NCI-H748 treated with DMSO at 0.1 percent for 48 hours (cell line): ENCODE results near the gene CENPO.
A peak's percentile ranks its signal among the peaks of the same experiment; 100 is the strongest.

Experiments
- DNase-seq: peaks from one replicate; lab custom pipeline; 2025; lab: John Stamatoyannopoulos, UW

Gene CENPO, protein sequence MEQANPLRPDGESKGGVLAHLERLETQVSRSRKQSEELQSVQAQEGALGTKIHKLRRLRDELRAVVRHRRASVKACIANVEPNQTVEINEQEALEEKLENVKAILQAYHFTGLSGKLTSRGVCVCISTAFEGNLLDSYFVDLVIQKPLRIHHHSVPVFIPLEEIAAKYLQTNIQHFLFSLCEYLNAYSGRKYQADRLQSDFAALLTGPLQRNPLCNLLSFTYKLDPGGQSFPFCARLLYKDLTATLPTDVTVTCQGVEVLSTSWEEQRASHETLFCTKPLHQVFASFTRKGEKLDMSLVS

DNA sequence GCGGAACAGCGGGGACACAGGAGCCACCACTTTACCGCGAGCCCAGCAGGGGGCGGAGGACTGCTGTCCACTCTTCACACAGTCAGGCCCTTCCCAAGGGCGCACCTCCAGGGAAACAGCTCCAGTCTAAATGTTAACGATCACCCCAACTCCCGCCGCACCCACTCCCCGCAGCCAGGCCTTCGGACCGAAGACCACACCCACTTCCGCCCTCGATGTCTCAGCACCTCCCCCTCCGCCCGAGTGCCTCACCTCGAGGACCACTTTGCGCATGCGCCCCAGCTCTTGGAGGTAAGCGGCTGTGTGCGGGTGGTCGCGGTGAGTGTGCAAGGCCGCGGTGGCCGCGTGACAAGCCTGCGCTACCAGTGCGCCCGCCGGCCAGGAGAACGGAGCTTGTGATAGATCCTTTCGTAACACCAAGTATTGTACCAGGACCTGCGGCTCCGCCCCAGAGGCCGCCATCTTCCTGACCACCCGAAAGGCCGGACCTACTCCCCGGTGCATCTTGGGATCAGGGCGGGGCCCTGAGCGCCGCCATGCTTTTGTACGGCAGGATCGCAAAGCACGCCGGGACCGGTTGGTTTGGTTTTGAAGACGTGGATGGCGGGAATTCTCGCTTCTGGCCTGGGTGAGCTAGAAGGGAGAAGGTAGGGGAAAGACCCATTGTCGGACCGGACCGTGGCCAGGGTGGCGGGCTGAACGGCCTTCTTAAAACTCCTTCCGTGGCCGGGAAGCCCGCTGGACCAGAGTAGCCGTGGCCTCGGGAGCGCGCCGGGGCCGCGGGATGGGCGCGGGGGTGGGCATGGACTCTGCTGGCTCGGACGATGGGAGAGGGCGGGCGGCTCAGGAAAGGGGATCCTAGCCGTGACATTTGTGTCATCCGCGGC is at the start of gene CENPO, which contains the start of gene PTRHD1:
TSS of gene CENPO (plus strand) at position 552 of the 887 bp plus-strand sequence. CDS start 495 bp downstream, outside the sequence.
TSS of gene PTRHD1 (minus strand) at position 518 of the 887 bp plus-strand sequence. CDS start at position 504, 14 bp downstream.
- DNase-seq: peak; percentile 96

DNA sequence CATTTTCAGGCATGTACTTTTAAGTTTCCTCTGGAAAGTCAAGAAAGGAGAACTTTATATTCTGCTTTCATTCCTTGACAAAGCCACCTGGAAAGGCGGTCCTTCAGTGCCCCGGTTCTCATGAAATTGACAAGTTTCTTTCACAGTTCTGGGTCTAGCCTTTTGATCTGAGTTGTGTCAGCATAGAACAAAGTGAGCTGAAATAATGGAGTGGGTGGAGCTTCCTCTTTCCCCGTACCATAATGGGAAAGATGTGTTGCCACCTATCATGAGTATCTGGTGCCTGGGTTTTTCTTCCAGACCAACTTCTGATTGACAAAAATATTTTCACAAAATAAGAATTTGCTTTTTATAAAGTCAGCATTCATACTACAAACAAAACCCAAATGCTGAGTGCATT is 49.3 kb upstream of the CENPO start:
- no peak for DNase-seq

DNA sequence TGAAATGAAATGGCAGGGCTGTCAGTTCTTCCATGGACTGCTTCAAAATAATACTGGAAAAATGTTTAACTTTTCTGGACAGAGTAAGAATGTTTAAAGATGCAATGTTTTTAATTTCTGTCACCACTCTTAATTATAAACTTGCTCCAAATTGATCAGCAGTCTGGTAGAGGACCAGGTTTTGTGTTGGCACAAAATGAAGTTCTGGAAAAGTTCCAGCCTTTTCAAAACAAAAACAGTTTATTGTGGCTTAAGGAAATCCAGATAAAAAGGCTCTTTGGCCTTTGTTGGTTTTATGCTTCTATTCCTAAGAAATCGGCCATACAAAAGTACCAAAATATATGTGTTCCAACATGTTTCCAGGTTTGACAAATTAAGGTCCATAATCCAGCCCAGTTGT is 48.9 kb upstream of the CENPO start:
- no peak for DNase-seq

DNA sequence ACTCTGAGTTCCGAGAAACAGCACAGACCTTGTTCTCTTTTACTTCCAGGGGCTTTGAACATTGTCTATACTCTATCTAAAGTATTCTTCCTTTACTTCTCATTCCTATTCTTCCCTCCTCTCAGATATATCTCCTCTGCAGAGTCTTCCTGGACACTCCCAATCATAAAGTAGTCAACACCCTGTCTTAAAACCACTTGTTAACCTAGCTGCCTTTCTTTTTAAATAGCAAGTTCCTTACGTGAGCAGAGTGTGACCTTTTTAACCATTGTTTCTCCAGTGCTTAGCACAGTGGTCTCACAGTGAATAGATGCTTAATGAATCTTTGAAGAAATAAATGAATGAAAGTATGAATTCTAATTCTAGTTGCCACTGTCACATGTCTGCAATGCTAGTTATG is 47.4 kb upstream of the CENPO start:
- DNase-seq: no peak

DNA sequence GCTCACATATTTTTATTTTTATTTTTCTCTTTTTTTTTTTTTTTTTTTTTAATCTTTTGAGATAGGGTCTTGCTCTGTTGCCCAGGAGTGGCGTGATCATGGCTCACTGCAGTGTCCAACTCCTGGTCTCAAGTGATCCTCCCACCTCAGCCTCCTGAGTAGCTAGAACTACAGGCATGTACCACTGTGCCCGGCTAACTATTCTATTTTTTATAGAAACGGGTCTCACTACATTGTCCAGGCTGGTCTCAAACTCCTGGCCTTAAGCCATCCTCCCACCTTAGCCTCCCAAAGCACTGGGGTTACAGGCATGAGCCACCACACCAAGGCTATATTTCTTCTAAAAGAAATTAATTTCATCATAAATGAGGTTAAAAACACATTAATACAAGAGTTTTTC is 45.9 kb upstream of the CENPO start:
- DNase-seq: no peak

DNA sequence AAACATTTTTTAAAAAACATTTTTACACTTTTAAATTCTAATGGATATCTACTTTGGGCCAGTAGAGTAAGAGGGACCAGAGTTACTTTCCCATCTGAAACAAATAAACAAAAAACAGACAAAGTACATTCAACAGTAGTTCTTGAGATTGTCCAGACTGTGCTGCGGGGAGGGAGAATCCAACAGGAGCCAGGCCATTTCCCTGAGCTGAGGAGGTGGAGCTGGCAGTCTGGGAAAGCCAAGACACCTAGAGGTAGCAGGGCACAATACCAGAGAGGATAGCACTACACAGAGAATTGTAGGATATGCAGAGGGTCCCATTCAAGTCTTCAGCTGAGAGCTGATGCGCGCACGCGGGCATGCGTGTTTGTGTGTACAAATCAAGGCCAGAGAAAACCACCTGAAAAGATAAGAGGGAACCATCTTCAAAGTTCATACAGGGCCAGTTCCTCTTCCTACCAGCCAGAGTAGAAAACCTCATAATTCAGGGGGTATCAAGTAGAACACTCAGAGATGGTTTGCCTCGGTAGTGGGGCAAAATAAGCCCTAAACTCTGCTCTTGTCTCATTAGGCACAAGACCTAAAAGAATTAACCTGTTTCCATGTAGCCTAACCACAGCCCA is 44.0 kb upstream of the CENPO start:
- DNase-seq: no peak

DNA sequence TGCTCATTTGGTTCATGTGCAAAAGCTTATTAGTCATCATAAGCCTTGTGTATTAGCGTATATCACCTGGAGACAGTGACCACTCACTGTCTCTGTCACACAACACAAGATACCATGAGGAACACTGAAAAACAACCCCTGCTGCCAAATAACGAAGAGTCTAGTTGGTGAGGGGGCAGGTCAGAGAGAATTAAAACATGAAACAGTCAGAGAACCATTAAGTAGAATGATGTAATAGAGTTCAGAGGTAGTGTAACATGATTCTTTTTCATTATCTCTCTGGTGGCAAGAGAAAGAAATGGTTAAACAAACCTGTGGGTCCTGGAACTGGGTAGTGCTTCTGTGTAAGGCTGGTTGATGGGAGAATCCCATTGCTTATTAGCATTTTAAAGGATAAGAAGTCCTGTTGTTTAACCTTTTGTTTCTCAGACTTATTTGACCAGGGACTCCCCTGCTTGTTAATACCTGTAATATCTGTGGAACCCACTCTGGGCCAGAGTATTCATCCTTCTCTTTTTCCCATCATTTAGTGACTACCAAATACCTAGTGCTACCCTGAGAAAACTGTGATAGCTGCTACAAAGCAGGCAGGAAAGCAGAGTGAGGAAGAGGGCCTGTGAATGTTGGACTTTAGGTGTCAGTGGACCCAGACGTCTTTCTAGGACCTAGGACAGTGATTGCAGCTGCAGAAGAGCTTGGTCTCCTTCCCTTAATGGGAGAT is 38.1 kb upstream of the CENPO start:
- peak; percentile 32 for DNase-seq

DNA sequence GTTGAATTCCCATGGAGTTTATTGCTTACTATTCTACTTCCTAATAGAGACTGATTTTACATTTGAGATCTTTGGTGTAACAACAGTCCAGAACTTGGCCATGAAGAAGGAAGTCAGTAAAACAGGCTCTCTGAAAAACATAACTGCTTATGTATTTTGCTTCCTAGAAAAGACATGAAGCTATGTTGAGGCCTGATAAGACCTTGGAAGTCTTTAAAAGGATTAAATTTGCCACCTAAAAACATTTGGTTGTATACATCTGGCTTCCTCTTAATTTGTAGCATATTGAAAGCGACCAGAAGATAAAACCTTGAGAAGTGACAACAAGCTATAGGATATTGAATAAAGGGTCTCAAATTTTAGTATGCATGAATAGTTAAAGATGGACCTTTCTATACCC is 36.4 kb upstream of the CENPO start:
- DNase-seq: no peak

DNA sequence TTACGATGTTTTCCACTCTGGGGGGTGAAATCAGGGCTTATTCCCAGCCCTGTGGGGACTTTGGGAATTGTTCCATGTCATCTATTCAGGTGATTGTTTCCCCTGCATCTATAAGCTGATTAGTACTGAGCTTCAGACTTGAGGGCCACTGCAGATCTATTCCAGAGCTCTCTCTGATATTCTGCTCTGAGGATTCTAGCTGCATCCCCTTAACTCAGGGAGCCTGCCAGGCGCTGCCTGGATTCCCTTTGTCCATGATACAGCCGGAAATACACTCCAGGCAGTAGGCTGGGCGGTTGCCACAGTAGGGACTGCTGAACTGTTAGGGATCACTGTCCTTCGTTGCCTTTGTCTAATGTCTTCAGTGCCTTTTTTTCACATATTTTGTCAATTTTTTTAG is 31.4 kb upstream of the CENPO start:
- DNase-seq: no peak

DNA sequence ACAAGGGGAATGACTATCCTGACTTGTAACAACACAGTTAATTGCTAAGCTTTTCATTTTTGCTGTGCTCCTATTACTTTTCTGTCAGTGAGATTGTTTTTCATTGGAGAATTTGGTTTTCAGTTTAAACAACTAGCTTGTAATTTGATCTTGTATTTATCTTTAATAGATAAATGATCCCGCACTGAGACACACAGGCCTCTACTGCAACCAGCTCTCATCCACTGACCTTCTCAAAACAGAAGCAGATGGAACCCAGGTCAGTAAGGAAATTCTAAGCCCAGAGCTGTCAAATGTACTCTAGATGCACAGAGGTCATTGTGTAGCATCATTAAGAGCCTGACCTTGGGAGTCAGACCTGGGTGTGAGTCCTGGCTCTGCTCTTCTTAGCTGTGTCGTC is 30.7 kb upstream of the CENPO start:
- DNase-seq: no peak

DNA sequence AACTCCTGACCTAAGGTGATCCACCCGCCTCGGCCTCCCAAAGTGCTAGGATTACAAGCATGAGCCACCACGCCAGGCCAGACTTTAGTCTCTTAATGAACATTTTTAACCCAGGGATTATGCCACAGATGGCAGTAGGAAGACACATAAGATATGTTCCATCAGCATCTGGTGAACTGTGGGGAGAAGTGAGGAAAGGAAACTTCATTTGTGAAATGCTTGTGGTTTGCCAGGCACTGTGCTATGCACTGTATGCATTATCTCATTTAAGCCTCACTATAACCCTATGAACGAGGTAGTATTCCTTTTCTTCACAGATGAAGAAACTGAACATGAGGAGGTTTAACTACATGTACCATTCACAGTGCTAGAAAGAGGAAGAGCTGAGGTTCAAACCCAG is 29.4 kb upstream of the CENPO start:
- DNase-seq: no peak

DNA sequence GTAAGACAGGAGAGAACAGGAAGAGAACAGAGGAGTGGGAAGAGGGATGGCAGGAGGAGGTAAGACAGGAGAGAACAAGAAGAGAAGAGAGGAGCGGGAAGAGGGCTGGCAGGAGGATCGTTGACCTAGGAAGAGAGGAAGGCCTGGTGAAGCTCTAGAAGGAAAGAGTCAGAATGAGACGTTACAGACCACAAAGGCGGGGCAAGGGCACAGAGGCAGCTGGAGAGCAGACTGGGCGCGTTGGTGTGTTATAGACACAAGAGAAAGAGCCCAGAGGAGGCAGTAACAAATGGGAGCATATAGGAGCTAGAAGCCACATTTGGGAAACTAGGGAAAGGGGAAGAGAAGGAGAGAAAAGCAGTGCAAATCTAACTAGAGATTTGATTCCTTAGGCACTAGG is 26.6 kb upstream of the CENPO start:
- no peak for DNase-seq

DNA sequence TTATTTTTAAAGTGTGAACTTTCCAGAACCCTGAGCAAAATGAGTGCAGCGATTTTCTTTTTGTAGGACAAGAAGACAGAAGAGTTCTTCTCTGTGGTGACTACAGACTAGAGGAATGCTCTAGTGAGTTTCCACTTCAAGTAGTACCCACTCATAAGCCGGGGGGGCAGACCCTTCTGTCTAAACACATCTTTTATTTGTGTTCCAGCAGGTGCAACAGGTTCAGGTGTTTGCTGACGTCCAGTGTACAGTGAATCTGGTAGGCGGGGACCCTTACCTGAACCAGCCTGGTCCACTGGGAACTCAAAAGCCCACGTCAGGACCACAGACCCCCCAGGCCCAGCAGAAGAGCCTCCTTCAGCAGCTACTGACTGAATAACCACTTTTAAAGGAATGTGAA is 25.2 kb upstream of the CENPO start:
- DNase-seq: no peak

DNA sequence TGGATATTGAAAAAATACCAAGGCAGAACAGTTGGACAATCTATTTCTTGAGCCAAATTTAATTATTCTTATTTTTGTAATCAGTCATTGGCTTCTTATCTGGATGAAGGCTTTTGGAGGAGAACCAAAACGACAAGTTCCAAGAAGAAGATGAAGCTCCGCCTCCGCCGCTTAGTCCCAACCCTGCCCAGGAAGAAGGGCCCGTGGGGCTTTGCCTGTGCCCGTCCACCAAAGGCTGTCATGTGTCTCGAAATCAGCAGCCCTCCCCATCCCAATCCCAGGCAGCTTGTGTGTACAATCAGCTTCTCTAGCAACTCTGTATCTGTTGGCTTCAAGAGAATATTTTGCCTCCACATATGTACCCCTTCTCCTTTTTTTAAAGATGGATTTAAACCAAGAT is 24.6 kb upstream of the CENPO start:
- no peak for DNase-seq

DNA sequence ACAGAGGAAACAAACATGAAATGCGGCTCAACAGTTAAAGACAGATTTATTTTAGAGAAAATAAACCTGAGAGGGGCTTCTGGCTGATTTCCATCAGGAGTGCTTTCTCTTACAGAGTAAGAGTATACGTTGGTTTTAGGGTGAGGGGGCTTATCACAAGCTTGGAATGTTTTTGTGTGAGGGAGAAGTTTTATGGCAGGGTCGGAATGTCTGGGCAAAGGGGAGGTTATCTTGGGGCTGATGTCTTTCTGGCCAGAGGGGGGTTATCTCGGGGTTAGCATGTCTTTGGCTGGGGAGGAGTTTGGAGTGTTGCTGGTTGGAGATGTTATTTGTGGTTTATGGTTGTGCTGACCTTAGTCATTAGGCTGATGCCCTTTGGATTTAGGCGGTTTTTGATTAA is 22.2 kb upstream of the CENPO start:
- DNase-seq: no peak

DNA sequence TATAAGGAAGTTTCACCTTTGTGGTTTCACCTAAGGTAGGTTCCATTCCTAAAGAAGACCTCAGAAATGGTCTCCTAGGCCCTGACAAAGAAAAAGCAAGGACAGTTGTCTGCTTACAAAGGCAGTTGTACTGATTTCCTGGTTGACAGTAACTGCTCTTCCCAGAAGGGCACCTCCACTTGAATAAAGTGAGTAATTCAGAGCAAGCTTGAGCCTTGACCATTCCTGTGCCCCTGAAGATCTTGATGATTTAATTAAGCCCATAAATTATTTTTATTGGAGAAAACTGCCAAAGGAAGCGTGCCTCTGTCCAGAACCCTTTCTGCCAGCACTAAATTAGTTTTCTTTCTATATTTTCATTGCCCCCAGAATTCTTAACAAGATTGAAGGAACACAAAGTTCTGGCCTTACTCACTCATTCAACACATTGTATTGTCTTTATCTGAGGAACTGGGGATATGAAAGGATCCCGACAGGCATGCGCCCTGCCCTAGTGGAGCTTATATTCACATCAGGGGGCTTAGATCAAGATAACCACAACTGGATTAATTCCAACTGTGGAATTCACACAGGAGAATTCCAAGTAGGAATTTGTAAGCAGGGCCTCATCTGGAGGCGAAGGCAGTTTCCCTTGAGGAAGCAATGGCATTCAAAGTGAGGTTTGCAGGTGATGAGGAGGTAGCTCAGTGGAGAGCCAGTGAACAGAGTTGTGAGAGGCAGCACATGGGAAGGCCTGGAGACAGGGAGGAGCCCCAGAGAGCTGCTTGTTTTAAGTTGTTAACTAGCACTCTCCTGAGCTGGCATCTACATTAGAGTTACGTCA is 21.2 kb upstream of the CENPO start:
- DNase-seq: no peak

DNA sequence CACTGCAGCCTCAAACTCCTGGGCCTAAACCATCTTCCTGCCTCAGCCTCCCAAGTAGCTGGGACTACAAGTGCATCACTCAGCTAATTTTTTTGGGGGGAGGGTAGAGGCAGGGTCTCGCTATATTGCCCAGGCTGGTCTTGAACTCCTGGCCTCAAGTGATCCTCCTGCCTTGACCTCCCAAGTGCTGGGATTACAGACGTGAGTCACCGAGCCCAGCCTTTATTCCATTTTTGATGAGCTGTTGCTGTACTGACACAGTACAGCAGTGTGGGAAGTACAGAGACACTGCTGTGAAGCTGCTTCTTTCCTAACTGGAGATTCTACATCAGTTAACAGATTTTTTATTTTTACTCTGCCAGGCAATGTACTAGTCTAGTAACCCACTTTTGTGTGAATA is 18.9 kb upstream of the CENPO start:
- DNase-seq: no peak

DNA sequence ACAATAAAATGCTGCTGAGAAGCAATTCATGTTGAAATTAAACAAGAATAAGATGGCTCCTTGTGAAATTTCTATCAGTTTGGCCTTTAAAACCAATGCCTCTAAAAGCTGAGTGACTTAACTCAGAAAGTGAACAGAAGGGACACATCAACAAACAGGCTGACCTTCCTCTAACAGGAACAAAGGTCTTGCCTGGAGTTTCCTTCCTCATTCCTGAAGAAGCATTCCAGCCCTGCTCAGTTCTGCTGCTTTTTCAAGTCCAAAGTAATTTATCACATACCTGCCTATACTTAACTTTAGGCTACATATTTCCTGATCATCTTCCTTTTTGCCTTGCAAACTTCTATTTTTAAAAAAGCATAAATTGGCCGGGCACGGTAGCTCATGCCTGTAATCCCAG is 14.1 kb upstream of the CENPO start:
- no peak for DNase-seq

DNA sequence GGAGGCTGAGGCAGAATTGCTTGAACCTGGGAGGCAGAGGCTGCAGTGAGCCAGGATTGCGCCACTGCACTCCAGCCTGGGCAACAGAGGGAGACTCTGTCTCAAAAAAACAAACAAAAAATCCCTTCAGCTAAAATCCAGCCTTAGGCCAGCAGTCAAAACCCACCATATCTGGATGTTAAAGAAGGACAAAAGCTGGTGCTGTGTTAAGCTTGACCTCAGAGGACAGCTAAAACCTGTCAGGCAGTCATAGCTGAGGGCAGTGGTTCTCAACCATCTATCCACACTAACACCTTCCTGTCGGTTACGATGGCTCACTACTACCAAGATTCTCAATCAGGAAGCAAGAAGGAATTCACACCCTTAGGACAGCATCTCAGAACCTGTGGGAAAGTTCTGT is 9.6 kb upstream of the CENPO start:
- no peak for DNase-seq

DNA sequence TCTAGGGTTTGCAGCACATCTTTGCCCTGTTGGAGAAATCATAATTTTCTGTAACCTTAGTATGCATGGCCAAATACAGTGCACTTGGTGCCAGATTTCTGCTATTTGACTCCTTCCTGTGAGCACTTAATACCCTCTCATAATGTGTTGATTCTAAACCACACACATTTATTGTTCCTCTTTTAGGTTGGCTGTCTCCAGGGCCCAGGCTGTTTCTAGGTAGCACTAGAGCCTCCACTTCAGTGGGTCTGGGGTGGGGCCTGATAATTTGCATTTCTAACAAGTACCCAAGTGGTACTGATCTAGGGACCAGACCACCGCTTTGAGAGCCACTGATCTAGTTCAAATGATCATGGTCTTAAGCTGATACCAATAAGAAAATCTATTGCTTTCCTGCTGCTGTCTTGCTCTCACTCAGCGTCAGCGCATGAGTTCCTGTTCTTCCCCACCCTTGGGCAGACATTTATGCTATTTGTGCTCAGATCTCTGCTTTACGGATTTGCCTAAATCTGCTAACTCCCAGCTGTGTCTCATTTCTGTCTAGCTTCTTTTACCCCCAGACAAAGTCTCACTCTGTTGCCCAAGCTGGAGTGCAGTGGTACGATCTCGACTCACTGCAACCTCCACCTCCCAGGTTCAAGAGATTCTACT is 7.4 kb upstream of the CENPO start:
- no peak for DNase-seq

DNA sequence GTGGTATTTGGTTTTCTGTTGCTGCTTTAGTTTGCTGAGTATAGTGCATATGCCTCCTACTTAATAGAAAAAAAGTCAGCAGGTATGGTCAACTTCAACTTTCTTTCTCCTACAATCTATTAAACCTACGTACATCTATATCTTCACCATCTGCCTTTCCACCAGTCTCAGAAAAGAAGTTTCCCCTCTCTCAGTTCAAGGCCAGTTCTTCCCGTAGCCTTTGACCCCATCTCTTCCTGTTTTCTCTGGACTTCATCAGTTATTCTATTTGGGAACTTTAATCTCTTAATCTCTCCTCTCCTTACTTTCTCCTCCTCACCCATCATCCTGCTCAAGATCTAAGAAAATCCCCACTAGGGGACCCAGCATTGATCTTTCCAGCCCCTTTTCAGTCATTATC is 5.7 kb upstream of the CENPO start:
- DNase-seq: no peak
